K562 (cell line): ENCODE measurements around the gene CYSRT1. TPM values are rescaled to one million over a fixed set of nuclear protein-coding genes. Genes with fewer than 3 reads are reported as not detected.
A peak's percentile ranks its signal among the peaks of the same experiment; 100 is the strongest.

ENCODE experiments used
- CREM ChIP-seq: IDR thresholded peaks from 2 replicates; pipeline ENCODE4 v1.6.1; 2014; ENCODE audit warnings: antibody characterized with exemption, low read depth
- ESRRB ChIP-seq: fragments of 250-450 bp; sonication (Bioruptor Pico); IDR thresholded peaks from 2 replicates; pipeline ENCODE4 v1.5.0; 2020; ENCODE audit warnings: mild to moderate bottlenecking, moderate library complexity, borderline replicate concordance
- FOXJ3 ChIP-seq: sonication (generic); formaldehyde crosslinking; IDR thresholded peaks from 2 replicates; pipeline ENCODE4 v1.4.0; 2020; ENCODE audit warnings: mild to moderate bottlenecking, missing genetic modification reagents
- JUNB ChIP-seq: fragments of 450-650 bp; formaldehyde crosslinking; conservative IDR thresholded peaks from 2 replicates; pipeline ENCODE4 v1.4.0; 2020; ENCODE audit warnings: mild to moderate bottlenecking
- MNT ChIP-seq, 2 experiments: fragments of 450-650 bp; conservative IDR thresholded peaks; 2 replicates each; pipeline ENCODE4 v1.6.1; 2017; ENCODE audit warnings: mild to moderate bottlenecking in 2 of 2, moderate library complexity in 2 of 2
- PCBP1 ChIP-seq: fragments of 200-400 bp; formaldehyde crosslinking; IDR thresholded peaks from 2 replicates; pipeline ENCODE4 v1.6.1; 2018; ENCODE audit warnings: mild to moderate bottlenecking, low read depth, low read length; ENCODE audit not compliant: poor library complexity, severe bottlenecking
- TAL1 ChIP-seq: fragments of 450-650 bp; IDR thresholded peaks from 2 replicates; pipeline ENCODE4 v1.6.1; 2016; ENCODE audit warnings: mild to moderate bottlenecking
- ZBTB12 ChIP-seq: fragments of 250-450 bp; sonication (Bioruptor Pico); IDR thresholded peaks from 2 replicates; pipeline ENCODE4 v1.4.0; 2020
- ZBTB43 ChIP-seq: sonication (generic); formaldehyde crosslinking; IDR thresholded peaks from 2 replicates; pipeline ENCODE4 v1.8.0; 2023; ENCODE audit warnings: mild to moderate bottlenecking, missing genetic modification reagents
- ZNF165 ChIP-seq: fragments of 250-450 bp; sonication (Bioruptor Pico); IDR thresholded peaks from 2 replicates; pipeline ENCODE4 v1.4.0; 2020; ENCODE audit warnings: borderline replicate concordance
- polyA plus RNA-seq, 8 experiments: library from polyadenylated mRNA; depleted of rRNA in 4 of 8; stranded (reverse) in 5 of 8; unstranded in 3 of 8; fragments of >200 nt; fragmentation: Nextera tagmentation in 2 of 8; fragmentation: Illumina TruSeq in 1 of 8; extraction: Ambion mirVana in 2 of 8; extraction: Trizol in 1 of 8; gene quantifications; 2 replicates each; pipeline versions ENCODE4 v1.2.1 to v1.2.3, GENCODE V29; 2011 to 2014; ENCODE audit warnings: inconsistent platforms in 1 of 8, missing spikeins in 1 of 8
- total RNA-seq, 7 experiments: library from RNA; depleted of rRNA in 6 of 7; stranded (reverse); fragments of >200 nt in 6 of 7; fragmentation: Illumina TruSeq in 2 of 7; extraction: Trizol in 2 of 7; gene quantifications; 2 replicates each; pipeline versions ENCODE4 v1.2.1 to v1.2.3, GENCODE V29; 2011 to 2021; ENCODE audit warnings: low replicate concordance in 1 of 7
- TF ChIP-seq, protein P1 (sequence below): sonication (generic); formaldehyde crosslinking; IDR thresholded peaks from 2 replicates; pipeline ENCODE4 v1.5.0; 2020; ENCODE audit warnings: missing genetic modification reagents
- TF ChIP-seq, protein P2 (sequence below): sonication (generic); formaldehyde crosslinking; IDR thresholded peaks from 2 replicates; pipeline ENCODE4 v1.8.1; 2022; ENCODE audit warnings: missing genetic modification reagents
- TF ChIP-seq, protein P3 (sequence below): fragments of 150-350 bp; conservative IDR thresholded peaks from 2 replicates; pipeline ENCODE4 v1.6.1; 2014; ENCODE audit warnings: low read length

The CYSRT1 gene
- total and polyA plus RNA-seq, 9 of the 15 experiments (the other 6 are each of a cell fraction or from before 2014, with no cell fraction given), result 0.04 to 1.4 (median 0.42) TPM; not detected in 3

GRCh38 chr9:137205126-137206069 lies 19.6 kb upstream of the CYSRT1 start, which contains the start of the genes NDOR1 and TMEM203 (continued):
- TF ChIP-seq JUNB (CRISPR knock-in tag) (no peak), ESRRB (CRISPR knock-in tag) (no peak), MNT (conservative IDR thresholded peaks at IDR 0.05) (peak; percentile 78 to 92), CREM (peak; percentile 99), FOXJ3 (CRISPR knock-in tag) (no peak), ZNF165 (no peak), ZBTB43 (CRISPR knock-in tag) (no peak), TAL1 (no peak), PCBP1 (peak; percentile 79), ZBTB12 (CRISPR knock-in tag) (peak; percentile 98)
- TF ChIP-seq, protein P1, sequence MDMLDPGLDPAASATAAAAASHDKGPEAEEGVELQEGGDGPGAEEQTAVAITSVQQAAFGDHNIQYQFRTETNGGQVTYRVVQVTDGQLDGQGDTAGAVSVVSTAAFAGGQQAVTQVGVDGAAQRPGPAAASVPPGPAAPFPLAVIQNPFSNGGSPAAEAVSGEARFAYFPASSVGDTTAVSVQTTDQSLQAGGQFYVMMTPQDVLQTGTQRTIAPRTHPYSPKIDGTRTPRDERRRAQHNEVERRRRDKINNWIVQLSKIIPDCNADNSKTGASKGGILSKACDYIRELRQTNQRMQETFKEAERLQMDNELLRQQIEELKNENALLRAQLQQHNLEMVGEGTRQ (CRISPR knock-in tag), result no peak
- TF ChIP-seq, protein P2, sequence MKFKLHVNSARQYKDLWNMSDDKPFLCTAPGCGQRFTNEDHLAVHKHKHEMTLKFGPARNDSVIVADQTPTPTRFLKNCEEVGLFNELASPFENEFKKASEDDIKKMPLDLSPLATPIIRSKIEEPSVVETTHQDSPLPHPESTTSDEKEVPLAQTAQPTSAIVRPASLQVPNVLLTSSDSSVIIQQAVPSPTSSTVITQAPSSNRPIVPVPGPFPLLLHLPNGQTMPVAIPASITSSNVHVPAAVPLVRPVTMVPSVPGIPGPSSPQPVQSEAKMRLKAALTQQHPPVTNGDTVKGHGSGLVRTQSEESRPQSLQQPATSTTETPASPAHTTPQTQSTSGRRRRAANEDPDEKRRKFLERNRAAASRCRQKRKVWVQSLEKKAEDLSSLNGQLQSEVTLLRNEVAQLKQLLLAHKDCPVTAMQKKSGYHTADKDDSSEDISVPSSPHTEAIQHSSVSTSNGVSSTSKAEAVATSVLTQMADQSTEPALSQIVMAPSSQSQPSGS, result no peak
- TF ChIP-seq, protein P3, sequence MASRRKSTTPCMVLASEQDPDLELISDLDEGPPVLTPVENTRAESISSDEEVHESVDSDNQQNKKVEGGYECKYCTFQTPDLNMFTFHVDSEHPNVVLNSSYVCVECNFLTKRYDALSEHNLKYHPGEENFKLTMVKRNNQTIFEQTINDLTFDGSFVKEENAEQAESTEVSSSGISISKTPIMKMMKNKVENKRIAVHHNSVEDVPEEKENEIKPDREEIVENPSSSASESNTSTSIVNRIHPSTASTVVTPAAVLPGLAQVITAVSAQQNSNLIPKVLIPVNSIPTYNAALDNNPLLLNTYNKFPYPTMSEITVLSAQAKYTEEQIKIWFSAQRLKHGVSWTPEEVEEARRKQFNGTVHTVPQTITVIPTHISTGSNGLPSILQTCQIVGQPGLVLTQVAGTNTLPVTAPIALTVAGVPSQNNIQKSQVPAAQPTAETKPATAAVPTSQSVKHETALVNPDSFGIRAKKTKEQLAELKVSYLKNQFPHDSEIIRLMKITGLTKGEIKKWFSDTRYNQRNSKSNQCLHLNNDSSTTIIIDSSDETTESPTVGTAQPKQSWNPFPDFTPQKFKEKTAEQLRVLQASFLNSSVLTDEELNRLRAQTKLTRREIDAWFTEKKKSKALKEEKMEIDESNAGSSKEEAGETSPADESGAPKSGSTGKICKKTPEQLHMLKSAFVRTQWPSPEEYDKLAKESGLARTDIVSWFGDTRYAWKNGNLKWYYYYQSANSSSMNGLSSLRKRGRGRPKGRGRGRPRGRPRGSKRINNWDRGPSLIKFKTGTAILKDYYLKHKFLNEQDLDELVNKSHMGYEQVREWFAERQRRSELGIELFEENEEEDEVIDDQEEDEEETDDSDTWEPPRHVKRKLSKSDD, result 0 out of 2 replicates have a peak, but pooled peaks have one; percentile 51
